H1 (cell line): Measurements from ENCODE around the gene CDC42EP4. TPM values are rescaled to one million over a fixed set of nuclear protein-coding genes. Genes with fewer than 3 reads are reported as not detected.

Source experiments
- CTCF ChIA-PET: fragments of 300-600 bp; sonication (Branson Sonifier 250); formaldehyde crosslinking; loops from one replicate; lab custom pipeline; 2021; ENCODE audit not compliant: partially characterized antibody; lab: Charles Lee
- POLR2A ChIA-PET: fragments of 300-600 bp; sonication (Branson Sonifier 250); formaldehyde crosslinking; loops from one replicate; lab custom pipeline; 2021; ENCODE audit warnings: inconsistent platforms; ENCODE audit not compliant: partially characterized antibody; lab: Charles Lee
- DNase-seq, 2 experiments: peaks; one replicate each; pipeline versions ENCODE4 v3.0.0 to v3.0.0-alpha.2; 2010 to 2022; ENCODE audit warnings: low spot score in 2 of 2, low read depth in 1 of 2, mixed read lengths in 1 of 2
- FAIRE-seq: peaks from 2 replicates; lab custom pipeline; 2011; peaks lifted over from hg19 to GRCh38; lab: Jason Lieb, UNC
- H2AFZ ChIP-seq: 2 replicates; pipeline ENCODE4 v1.8.1; 2012; ENCODE audit warnings: low read length, inconsistent platforms
- H2AK5ac ChIP-seq: 2 replicates; pipeline ENCODE4 v1.6.1; 2013; ENCODE audit warnings: low read depth, low read length
- H2BK120ac ChIP-seq: replicated peaks from 2 replicates; pipeline ENCODE3; 2013; ENCODE audit warnings: low read depth, low read length, inconsistent platforms
- H2BK12ac ChIP-seq: 2 replicates; pipeline ENCODE4 v1.6.1; 2013; ENCODE audit warnings: low read depth, low read length
- H2BK15ac ChIP-seq: 2 replicates; pipeline ENCODE4 v1.6.1; 2013; ENCODE audit warnings: low read length
- H2BK20ac ChIP-seq: 2 replicates; pipeline ENCODE4 v1.6.1; 2013; ENCODE audit warnings: low read length
- H2BK5ac ChIP-seq: 2 replicates; pipeline ENCODE4 v1.6.1; 2013; ENCODE audit warnings: low read depth, low read length
- H3K14ac ChIP-seq: 2 replicates; pipeline ENCODE4 v1.6.1; 2013; ENCODE audit warnings: inconsistent platforms; ENCODE audit not compliant: insufficient read length
- H3K18ac ChIP-seq: 2 replicates; pipeline ENCODE4 v1.6.1; 2013; ENCODE audit warnings: low read length; ENCODE audit errors: extremely low read depth
- H3K23ac ChIP-seq: 2 replicates; pipeline ENCODE4 v1.6.1; 2013; ENCODE audit warnings: inconsistent platforms; ENCODE audit not compliant: insufficient read length
- H3K23me2 ChIP-seq: 2 replicates; pipeline ENCODE4 v1.6.1; 2013; ENCODE audit warnings: low read depth, low read length
- H3K27ac ChIP-seq: 2 replicates; pipeline ENCODE4 v1.6.1; 2011; ENCODE audit warnings: low read depth, low read length, inconsistent platforms
- H3K27me3 ChIP-seq, 4 experiments: replicated peaks in 1 of 4; 1 replicate in 1 of 4; 2 replicates in 3 of 4; pipeline versions ENCODE4 v1.6.1 to v1.8.1; 2011 to 2013; ENCODE audit warnings: low read length in 3 of 4, mild to moderate bottlenecking in 3 of 4, inconsistent platforms in 2 of 4, mixed read lengths in 2 of 4, moderate library complexity in 1 of 4; ENCODE audit not compliant: control insufficient read depth in 3 of 4, insufficient read depth in 3 of 4; ENCODE audit errors: extremely low read depth in 1 of 4
- H3K36me3 ChIP-seq, 4 experiments: 2 replicates each; pipeline versions ENCODE4 v1.6.1 to v1.8.1; 2011 to 2013; ENCODE audit warnings: mild to moderate bottlenecking in 4 of 4, low read length in 3 of 4, moderate library complexity in 2 of 4, control low read depth in 1 of 4, inconsistent platforms in 1 of 4; ENCODE audit not compliant: insufficient read depth in 4 of 4, control insufficient read depth in 2 of 4
- H3K4ac ChIP-seq: replicated peaks from 2 replicates; pipeline ENCODE3; 2013; ENCODE audit warnings: low read length, low read depth, mixed read lengths, inconsistent platforms; ENCODE audit not compliant: insufficient read length
- H3K4me1 ChIP-seq, 4 experiments: replicated peaks in 1 of 4; 1 replicate in 1 of 4; 2 replicates in 3 of 4; pipeline versions ENCODE4 v1.6.1 to v1.8.1; 2011 to 2013; ENCODE audit warnings: low read length in 3 of 4, inconsistent platforms in 2 of 4, mixed read lengths in 1 of 4; ENCODE audit not compliant: insufficient read depth in 4 of 4, control insufficient read depth in 3 of 4
- H3K4me2 ChIP-seq, 2 experiments: 2 replicates each; pipeline versions ENCODE4 v1.6.1 to v1.8.1; 2011 to 2013; ENCODE audit warnings: low read depth in 2 of 2, low read length in 2 of 2, control low read depth in 1 of 2, inconsistent platforms in 1 of 2, mild to moderate bottlenecking in 1 of 2; ENCODE audit not compliant: insufficient read depth in 1 of 2
- H3K4me3 ChIP-seq, 4 experiments: fragments of 200-600, 300-600 bp in 1 of 4; sonication (generic), shearing (Covaris generic), sonication (Bioruptor Twin) in 1 of 4; 2 replicates each; pipeline versions ENCODE4 v1.5.1 to v1.8.1; 2011 to 2016; ENCODE audit warnings: low read length in 4 of 4, low read depth in 3 of 4, control low read depth in 2 of 4, inconsistent platforms in 2 of 4, mild to moderate bottlenecking in 2 of 4, mixed read lengths in 1 of 4, moderate library complexity in 1 of 4; ENCODE audit not compliant: insufficient read depth in 2 of 4; ENCODE audit errors: extremely low read depth in 1 of 4
- H3K56ac ChIP-seq: replicated peaks from 2 replicates; pipeline ENCODE3; 2013; ENCODE audit warnings: low read depth, mild to moderate bottlenecking, mixed read lengths, low read length, inconsistent platforms; ENCODE audit not compliant: insufficient read length
- H3K79me1 ChIP-seq: 2 replicates; pipeline ENCODE4 v1.6.1; 2013; ENCODE audit warnings: low read depth, low read length, control low read depth
- H3K79me2 ChIP-seq, 2 experiments: 2 replicates each; pipeline versions ENCODE4 v1.6.1 to v1.8.1; 2012 to 2013; ENCODE audit warnings: low read length in 2 of 2, mild to moderate bottlenecking in 2 of 2, inconsistent platforms in 1 of 2; ENCODE audit not compliant: insufficient read depth in 2 of 2, control insufficient read depth in 1 of 2
- H3K9ac ChIP-seq, 4 experiments: replicated peaks in 1 of 4; 1 replicate in 1 of 4; 2 replicates in 3 of 4; pipeline versions ENCODE4 v1.6.1 to v1.8.1; 2011 to 2013; ENCODE audit warnings: low read depth in 3 of 4, low read length in 3 of 4, control low read depth in 2 of 4, mild to moderate bottlenecking in 2 of 4, moderate library complexity in 2 of 4, inconsistent platforms in 1 of 4; ENCODE audit errors: extremely low read depth in 1 of 4
- H3K9me3 ChIP-seq, 2 experiments: 2 replicates each; pipeline versions ENCODE4 v1.6.1 to v1.8.1; 2012 to 2013; ENCODE audit warnings: mild to moderate bottlenecking in 2 of 2, moderate library complexity in 2 of 2, control low read depth in 1 of 2, inconsistent platforms in 1 of 2, low read depth in 1 of 2, low read length in 1 of 2, mixed read lengths in 1 of 2; ENCODE audit not compliant: insufficient read depth in 2 of 2
- H4K20me1 ChIP-seq, 2 experiments: replicated peaks in 1 of 2; 2 replicates each; pipeline versions ENCODE3 to v1.8.1; 2011 to 2013; ENCODE audit warnings: inconsistent platforms in 2 of 2, low read length in 2 of 2, mild to moderate bottlenecking in 1 of 2; ENCODE audit not compliant: insufficient read depth in 2 of 2, control insufficient read depth in 1 of 2
- H4K5ac ChIP-seq: 2 replicates; pipeline ENCODE4 v1.6.1; 2013; ENCODE audit warnings: low read length, low read depth, mixed read lengths, inconsistent platforms; ENCODE audit not compliant: insufficient read length
- H4K8ac ChIP-seq: 2 replicates; pipeline ENCODE4 v1.8.0; 2013; ENCODE audit warnings: mild to moderate bottlenecking, moderate library complexity, low read length, inconsistent platforms; ENCODE audit not compliant: insufficient read depth; ENCODE audit errors: extremely low read depth
- H4K91ac ChIP-seq: replicated peaks from 2 replicates; pipeline ENCODE3; 2013; ENCODE audit warnings: low read length, mixed read lengths, inconsistent platforms; ENCODE audit not compliant: insufficient read length
- ASH2L ChIP-seq: fragments of 200-600, 300-600 bp; sonication (generic); IDR thresholded peaks from one replicate; pipeline ENCODE4 v1.7.1; 2017; ENCODE audit warnings: low read length
- CHD2 ChIP-seq: IDR thresholded peaks from 2 replicates; pipeline ENCODE4 v1.6.1; 2012; ENCODE audit warnings: low read length, improper control_type of control experiment
- EP300 ChIP-seq, 2 experiments: IDR thresholded peaks; 1 replicate in 1 of 2; 2 replicates in 1 of 2; pipeline ENCODE4 v1.6.1; 2011 to 2012; ENCODE audit warnings: low read depth in 2 of 2, low read length in 2 of 2, mild to moderate bottlenecking in 2 of 2, borderline replicate concordance in 1 of 2, inconsistent platforms in 1 of 2, moderate library complexity in 1 of 2
- KDM4A ChIP-seq: IDR thresholded peaks from one replicate; pipeline ENCODE4 v1.7.1; 2012; ENCODE audit warnings: low read depth, mild to moderate bottlenecking, moderate library complexity, low read length, inconsistent platforms; ENCODE audit not compliant: severe bottlenecking
- RAD21 ChIP-seq, 2 experiments: IDR thresholded peaks in 1 of 2; conservative IDR thresholded peaks in 1 of 2; 2 replicates each; pipeline ENCODE4 v1.6.1; 2011; ENCODE audit warnings: low read depth in 2 of 2, low read length in 2 of 2, improper control_type of control experiment in 1 of 2, inconsistent platforms in 1 of 2, mild to moderate bottlenecking in 1 of 2, moderate library complexity in 1 of 2
- RBBP5 ChIP-seq: IDR thresholded peaks from 2 replicates; pipeline ENCODE4 v1.7.1; 2012; ENCODE audit warnings: low read depth, mild to moderate bottlenecking, inconsistent platforms, low read length, moderate library complexity, borderline replicate concordance
- SUZ12 ChIP-seq: fragments of 200-600 bp; sonication (generic); IDR thresholded peaks from 2 replicates; pipeline ENCODE4 v1.6.1; 2012; ENCODE audit warnings: mild to moderate bottlenecking, inconsistent platforms, low read length, moderate library complexity, mixed read lengths
- YY1 ChIP-seq: IDR thresholded peaks from 2 replicates; pipeline ENCODE4 v1.6.1; 2011; ENCODE audit warnings: low read depth, mild to moderate bottlenecking, low read length
- WGBS, 2 experiments: shearing (Covaris generic) in 1 of 2; methylation state at CpG; one replicate each; pipeline versions ENCODE4 v1.1.6 to v1.1.7; 2013 to 2015; ENCODE audit warnings: low lambda C conversion rate in 2 of 2, mixed read lengths in 2 of 2, inconsistent platforms in 1 of 2, low coverage in 1 of 2, missing lambda C conversion rate in 1 of 2; ENCODE audit not compliant: insufficient replicate concordance in 2 of 2, insufficient coverage in 1 of 2, insufficient read length in 1 of 2; ENCODE audit errors: extremely low coverage in 1 of 2, missing lambda C conversion rate in 1 of 2; 5-methylcytosine and 5-hydroxymethylcytosine counted together
- polyA plus RNA-seq, 7 experiments: library from polyadenylated mRNA; depleted of rRNA in 3 of 7; stranded (reverse) in 5 of 7; unstranded in 2 of 7; fragments of >200 nt in 5 of 7; fragments of 200-250 nt in 2 of 7; gene quantifications; 1 replicate in 5 of 7; 2 replicates in 1 of 7; 4 replicates in 1 of 7; pipeline versions ENCODE4 v1.2.1 to v1.2.3, GENCODE V29; 2011 to 2013; ENCODE audit warnings: missing spikeins in 2 of 7, mixed read lengths in 2 of 7
- total RNA-seq: library from RNA; stranded (reverse); fragmentation: NEBNext Ultra II Directional; extraction: Animal tissue kit (Norgen Biotek cat#: 25700); gene quantifications from 2 replicates; pipeline ENCODE4 v1.2.1, GENCODE V29; 2021
- TF ChIP-seq, protein P1 (sequence below), 3 experiments: IDR thresholded peaks; 1 replicate in 2 of 3; 2 replicates in 1 of 3; pipeline versions ENCODE4 v1.5.1 to v1.6.1; 2011; ENCODE audit warnings: low read length in 3 of 3, mild to moderate bottlenecking in 3 of 3, inconsistent platforms in 2 of 3, low read depth in 1 of 3, moderate library complexity in 1 of 3; ENCODE audit not compliant: insufficient read depth in 1 of 3; ENCODE audit errors: control extremely low read depth in 1 of 3

CDC42EP4 gene
- total and polyA plus RNA-seq, 2 of the 8 experiments (the other 6 are each of a cell fraction or from before 2014, with no cell fraction given), result 8.8 to 12.6 TPM

DNA sequence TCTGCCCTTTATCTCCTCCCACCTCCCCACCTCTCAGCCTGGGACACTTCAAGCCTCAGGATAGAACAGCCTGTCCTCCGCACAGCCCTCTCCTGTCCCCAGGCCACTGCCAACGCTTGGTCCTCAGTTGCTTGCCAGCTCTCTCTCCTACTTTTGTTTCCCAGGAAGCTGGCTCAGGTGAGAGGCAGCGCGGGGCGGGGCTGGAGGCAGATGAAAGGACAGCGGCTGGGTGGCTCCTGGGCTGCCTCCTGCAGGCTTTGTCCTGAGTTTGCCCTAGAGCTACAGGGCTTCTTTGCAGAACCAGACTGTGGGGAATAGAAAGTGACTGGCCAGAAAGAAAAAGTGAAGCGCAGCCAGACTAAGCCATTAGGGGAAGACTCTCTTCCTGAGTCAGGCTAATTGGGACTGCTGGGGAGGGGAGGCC lies 48.2 kb upstream of the CDC42EP4 start:
- Histone ChIP-seq H3K4me2 (peak overlapping the region; percentile 60 to 81), H4K20me1 (no peaks in the 10 kb centered on the region), H4K5ac (no peak overlapping the region), H3K18ac (peak overlapping the region; percentile 83), H2AFZ (no peak overlapping the region), H3K79me1 (no peaks in the 10 kb centered on the region), H2AK5ac (peak overlapping the region; percentile 91; the same call in 1 of the 2 replicates), H4K8ac (no peak overlapping the region), H3K56ac (peak overlapping the region; percentile 13), H3K4me3 (peak overlapping the region in 1 of 4 experiments; percentile 34; a peak in 3 of 8 replicates), H3K36me3 (no peaks in the 10 kb centered on the region), H2BK20ac (peak overlapping the region; percentile 99), H2BK12ac (peak overlapping the region; percentile 84), H3K79me2 (no peaks in the 10 kb centered on the region), H3K9ac (no peak overlapping the region; a peak in 1 of 7 replicates), H2BK5ac (peak overlapping the region; percentile 95; the same call in 1 of the 2 replicates), H3K27me3 (no peaks in the 10 kb centered on the region), H3K23ac (no peak overlapping the region), H4K91ac (peak overlapping the region; percentile 69), H3K27ac (no peak overlapping the region), H3K4me1 (peaks cover 4 to 33% (median 26%) of the 10 kb centered on the region in 4 experiments), H3K23me2 (peaks cover 2% of the 10 kb centered on the region; the same call in 1 of the 2 replicates), H2BK15ac (peak overlapping the region; percentile 92), H3K9me3 (no peaks in the 10 kb centered on the region), H2BK120ac (no peak overlapping the region), H3K14ac (no peak overlapping the region), H3K4ac (peak overlapping the region; percentile 6)
- CTCF ChIA-PET, result interaction anchor here (0.8 to 16.5 kb wide), 12 partner anchors 11 to 132 kb away, joined by 3 to 439 read pairs (median 7); partner anchors contain the start of genes CDC42EP4 and CPSF4L
- FAIRE-seq, result peak; percentile 28
- peak; percentile 59 to 81 for DNase-seq
- 10% methylated on average over 7 of the region's 7 CpGs; no CpG with 5 or more reads in 1 of the 2 experiments for WGBS, 2 experiments
- POLR2A ChIA-PET, result interaction anchor here (0.8 to 1.2 kb wide), 2 partner anchors 11 to 121 kb away, joined by 3 to 5 read pairs; no protein-coding TSS in a partner anchor
- TF ChIP-seq ASH2L (no peak), CHD2 (no peak), SUZ12 (no peak), RBBP5 (no peak), EP300 (IDR thresholded peaks at IDR 0.05; ENCODE audit: borderline replicate concordance in 1 of 2, low read depth in 2 of 2, low read length in 2 of 2) (no peak), RAD21 (IDR thresholded peaks at IDR 0.05 in 1 of 2, conservative IDR thresholded peaks at IDR 0.05 in 1 of 2; ENCODE audit: low read depth in 2 of 2, low read length in 2 of 2) (peak; percentile 23 to 58; a peak in 3 of 4 replicates), YY1 (0 out of 2 replicates have a peak, but pooled peaks have one; percentile 29), KDM4A (no peak)
- TF ChIP-seq, protein P1, sequence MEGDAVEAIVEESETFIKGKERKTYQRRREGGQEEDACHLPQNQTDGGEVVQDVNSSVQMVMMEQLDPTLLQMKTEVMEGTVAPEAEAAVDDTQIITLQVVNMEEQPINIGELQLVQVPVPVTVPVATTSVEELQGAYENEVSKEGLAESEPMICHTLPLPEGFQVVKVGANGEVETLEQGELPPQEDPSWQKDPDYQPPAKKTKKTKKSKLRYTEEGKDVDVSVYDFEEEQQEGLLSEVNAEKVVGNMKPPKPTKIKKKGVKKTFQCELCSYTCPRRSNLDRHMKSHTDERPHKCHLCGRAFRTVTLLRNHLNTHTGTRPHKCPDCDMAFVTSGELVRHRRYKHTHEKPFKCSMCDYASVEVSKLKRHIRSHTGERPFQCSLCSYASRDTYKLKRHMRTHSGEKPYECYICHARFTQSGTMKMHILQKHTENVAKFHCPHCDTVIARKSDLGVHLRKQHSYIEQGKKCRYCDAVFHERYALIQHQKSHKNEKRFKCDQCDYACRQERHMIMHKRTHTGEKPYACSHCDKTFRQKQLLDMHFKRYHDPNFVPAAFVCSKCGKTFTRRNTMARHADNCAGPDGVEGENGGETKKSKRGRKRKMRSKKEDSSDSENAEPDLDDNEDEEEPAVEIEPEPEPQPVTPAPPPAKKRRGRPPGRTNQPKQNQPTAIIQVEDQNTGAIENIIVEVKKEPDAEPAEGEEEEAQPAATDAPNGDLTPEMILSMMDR (IDR thresholded peaks at IDR 0.05; ENCODE audit: control extremely low read depth in 1 of 3, insufficient read depth in 1 of 3, low read depth in 1 of 3, low read length in 3 of 3), result peak; percentile 33 to 42 (median 34)
